Tibial nerve (tissue), 4 donors: ENCODE measurements around the gene ADAMTS12. TPM values are rescaled to one million over a fixed set of nuclear protein-coding genes. Genes with fewer than 3 reads are reported as not detected.

ENCODE experiments used
- DNase-seq, 2 donors: peaks; one replicate each; pipeline ENCODE4 v3.0.0-alpha.2; 2019; ENCODE audit warnings: low spot score in 2 of 2
- H3K27ac ChIP-seq, 4 donors: fragments of 200-600 bp; sonication (generic) in 3 of 4; one replicate each; pipeline ENCODE4 v1.5.1; 2017 to 2019; ENCODE audit warnings: mild to moderate bottlenecking in 1 of 4
- H3K27me3 ChIP-seq, 2 donors: fragments of 200-600 bp; sonication (generic) in 1 of 2; one replicate each; pipeline versions ENCODE4 v1.5.1 to v1.6.0; 2017 to 2019
- H3K36me3 ChIP-seq, 3 donors: fragments of 200-600 bp; sonication (generic); one replicate each; pipeline ENCODE4 v1.5.1; 2018 to 2019
- H3K4me1 ChIP-seq, 4 donors: fragments of 200-600 bp; sonication (generic) in 3 of 4; one replicate each; pipeline ENCODE4 v1.5.1; 2017 to 2019
- H3K4me3 ChIP-seq, 4 donors: fragments of 200-600 bp; sonication (generic) in 3 of 4; one replicate each; pipeline ENCODE4 v1.5.1; 2017 to 2019; ENCODE audit warnings: mild to moderate bottlenecking in 1 of 4, moderate library complexity in 1 of 4
- H3K9me3 ChIP-seq, 4 donors: fragments of 200-600 bp; sonication (generic) in 3 of 4; one replicate each; pipeline ENCODE4 v1.5.1; 2017 to 2019
- EP300 ChIP-seq, 2 donors: sonication (generic); formaldehyde crosslinking; IDR thresholded peaks; one replicate each; pipeline ENCODE4 v1.6.1; 2017; ENCODE audit warnings: antibody characterized with exemption in 2 of 2, mild to moderate bottlenecking in 1 of 2
- POLR2A ChIP-seq, 2 donors: fragments of 450-650 bp; IDR thresholded peaks; one replicate each; pipeline ENCODE4 v1.6.1; 2017; ENCODE audit warnings: antibody characterized with exemption in 2 of 2, mild to moderate bottlenecking in 2 of 2, moderate library complexity in 2 of 2
- WGBS, 2 donors: methylation state at CpG; one replicate each; pipeline ENCODE4 v1.1.5; 2018; 5-methylcytosine and 5-hydroxymethylcytosine counted together
- total RNA-seq, 4 donors: library from RNA; depleted of rRNA; stranded (reverse); fragments of >200 nt; gene quantifications; one replicate each; pipeline ENCODE4 v1.1.0, GENCODE V29; 2016
- TF ChIP-seq, protein P1 (sequence below), 5 experiments: fragments of 200-600 bp in 3 of 5; fragments of 450-650 bp in 2 of 5; sonication (generic) in 3 of 5; IDR thresholded peaks; one replicate each; pipeline ENCODE4 v1.5.1; 2016 to 2019; ENCODE audit warnings: antibody characterized with exemption in 5 of 5, mild to moderate bottlenecking in 3 of 5, moderate library complexity in 2 of 5

Gene ADAMTS12
- total RNA-seq, 4 donors from 2014 or later, result 7.1 to 10.4 (median 9.7) TPM

- TF ChIP-seq, protein P1, sequence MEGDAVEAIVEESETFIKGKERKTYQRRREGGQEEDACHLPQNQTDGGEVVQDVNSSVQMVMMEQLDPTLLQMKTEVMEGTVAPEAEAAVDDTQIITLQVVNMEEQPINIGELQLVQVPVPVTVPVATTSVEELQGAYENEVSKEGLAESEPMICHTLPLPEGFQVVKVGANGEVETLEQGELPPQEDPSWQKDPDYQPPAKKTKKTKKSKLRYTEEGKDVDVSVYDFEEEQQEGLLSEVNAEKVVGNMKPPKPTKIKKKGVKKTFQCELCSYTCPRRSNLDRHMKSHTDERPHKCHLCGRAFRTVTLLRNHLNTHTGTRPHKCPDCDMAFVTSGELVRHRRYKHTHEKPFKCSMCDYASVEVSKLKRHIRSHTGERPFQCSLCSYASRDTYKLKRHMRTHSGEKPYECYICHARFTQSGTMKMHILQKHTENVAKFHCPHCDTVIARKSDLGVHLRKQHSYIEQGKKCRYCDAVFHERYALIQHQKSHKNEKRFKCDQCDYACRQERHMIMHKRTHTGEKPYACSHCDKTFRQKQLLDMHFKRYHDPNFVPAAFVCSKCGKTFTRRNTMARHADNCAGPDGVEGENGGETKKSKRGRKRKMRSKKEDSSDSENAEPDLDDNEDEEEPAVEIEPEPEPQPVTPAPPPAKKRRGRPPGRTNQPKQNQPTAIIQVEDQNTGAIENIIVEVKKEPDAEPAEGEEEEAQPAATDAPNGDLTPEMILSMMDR (IDR thresholded peaks at IDR 0.05), result no peak
- TF ChIP-seq POLR2A (IDR thresholded peaks at IDR 0.05) (no peak), EP300 (IDR thresholded peaks at IDR 0.05) (no peak)
- Histone ChIP-seq H3K27ac (no peak overlapping the region), H3K36me3 (no peaks in the 10 kb centered on the region), H3K27me3 (no peaks in the 10 kb centered on the region), H3K9me3 (peaks cover 0 to 3% (median 0%) of the 10 kb centered on the region in 4 donors), H3K4me1 (peaks cover 0 to 4% (median 0%) of the 10 kb centered on the region in 4 donors), H3K4me3 (no peak overlapping the region)
- 60 to 64% methylated on average over 1 of the region's 1 CpG for WGBS, 2 donors
- DNase-seq, result no peak
Observed at GRCh38 chr5:33715661-33716060, 176.1 kb downstream of the ADAMTS12 start.

- peaks cover 0 to 3% (median 0%) of the 10 kb centered on the region in 4 donors for H3K9me3 ChIP-seq
- peak overlapping the region in 1 of 4 donors; percentile 21 for H3K27ac ChIP-seq
- no peak for DNase-seq
- no peaks in the 10 kb centered on the region for H3K27me3 ChIP-seq
- TF ChIP-seq, protein P1 (IDR thresholded peaks at IDR 0.05), result no peak
- TF ChIP-seq EP300 (IDR thresholded peaks at IDR 0.05), result peak in 1 of 2 donors; percentile 17
- no peaks in the 10 kb centered on the region for H3K36me3 ChIP-seq
- 51 to 53% methylated on average over 2 of the region's 2 CpGs for WGBS, 2 donors
- peaks cover 0 to 4% (median 0%) of the 10 kb centered on the region in 4 donors for H3K4me1 ChIP-seq
- no peak overlapping the region for H3K4me3 ChIP-seq
Observed at GRCh38 chr5:33713136-33713765, 178.5 kb downstream of the ADAMTS12 start.

- no peaks in the 10 kb centered on the region for H3K27me3 ChIP-seq
- H3K4me3 ChIP-seq, result no peak overlapping the region
- peaks cover 0 to 4% (median 0%) of the 10 kb centered on the region in 4 donors for H3K9me3 ChIP-seq
- no peak for DNase-seq
- H3K4me1 ChIP-seq, result peaks cover 0 to 4% (median 0%) of the 10 kb centered on the region in 4 donors
- TF ChIP-seq EP300 (IDR thresholded peaks at IDR 0.05) (no peak), POLR2A (IDR thresholded peaks at IDR 0.05) (no peak)
- TF ChIP-seq, protein P1 (IDR thresholded peaks at IDR 0.05), result no peak
- H3K27ac ChIP-seq, result peak overlapping the region in 1 of 4 donors; percentile 21
- H3K36me3 ChIP-seq, result no peaks in the 10 kb centered on the region
Observed at GRCh38 chr5:33712664-33713063, 179.1 kb downstream of the ADAMTS12 start.

DNA sequence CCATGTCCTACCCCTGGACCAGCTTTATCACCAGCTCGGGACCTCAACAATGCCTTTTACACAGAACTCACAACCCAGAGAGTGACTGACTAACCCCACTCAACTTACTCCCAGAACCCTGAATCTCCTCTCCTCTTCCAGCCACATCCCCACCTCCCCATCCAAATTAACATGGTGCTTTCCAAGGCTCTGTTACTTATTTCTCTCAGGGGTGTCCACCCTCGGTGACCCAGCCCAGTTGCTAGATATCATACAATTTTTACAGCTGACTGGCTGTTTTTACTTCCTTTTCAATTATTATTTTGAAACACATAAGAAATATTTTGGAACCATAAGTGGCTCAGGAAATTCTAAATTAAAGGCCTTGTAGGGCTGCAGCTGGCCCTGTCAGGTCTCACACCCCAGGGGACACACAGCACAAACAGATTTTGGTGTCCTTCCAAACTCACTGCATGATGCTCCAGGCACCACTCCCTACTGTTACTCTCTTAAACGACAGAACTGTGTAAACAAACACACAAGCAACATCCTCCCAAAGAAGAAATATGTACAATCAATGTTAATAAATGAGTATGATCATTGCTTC lies 180.6 kb downstream of the ADAMTS12 start:
- 57 to 59% methylated on average over 3 of the region's 3 CpGs for WGBS, 2 donors
- H3K27me3 ChIP-seq, result no peaks in the 10 kb centered on the region
- H3K4me1 ChIP-seq, result peaks cover 0 to 4% (median 0%) of the 10 kb centered on the region in 4 donors
- no peaks in the 10 kb centered on the region for H3K36me3 ChIP-seq
- peaks cover 0 to 10% (median 0%) of the 10 kb centered on the region in 4 donors for H3K9me3 ChIP-seq
- TF ChIP-seq EP300 (IDR thresholded peaks at IDR 0.05), result no peak
- TF ChIP-seq, protein P1 (IDR thresholded peaks at IDR 0.05), result no peak
- no peak for TF ChIP-seq POLR2A (IDR thresholded peaks at IDR 0.05)
- H3K27ac ChIP-seq, result no peak overlapping the region
- no peak overlapping the region for H3K4me3 ChIP-seq
- no peak for DNase-seq

DNA sequence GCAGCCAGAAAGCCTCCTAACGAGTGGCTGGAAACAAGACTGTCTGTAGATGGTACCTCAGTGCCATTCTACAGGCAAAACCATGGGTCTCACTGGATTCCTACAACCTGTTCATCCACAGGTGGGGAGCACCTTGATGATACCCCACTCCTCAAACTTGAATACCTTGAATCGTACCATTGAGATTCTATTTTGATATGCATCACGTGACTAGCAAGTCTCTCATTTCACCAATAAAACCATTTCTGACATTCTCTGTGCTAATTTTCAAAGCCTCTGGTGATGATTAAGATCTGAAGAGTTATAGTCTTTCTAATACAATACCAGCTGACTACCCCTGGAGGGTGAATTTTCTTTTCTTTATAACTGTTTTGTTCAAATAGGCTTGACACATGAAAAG lies 188.9 kb downstream of the ADAMTS12 start:
- WGBS, 2 donors, result 89 to 91% methylated on average over 3 of the region's 3 CpGs
- H3K9me3 ChIP-seq, result peaks cover 0 to 8% (median 0%) of the 10 kb centered on the region in 4 donors
- H3K27ac ChIP-seq, result no peak overlapping the region
- TF ChIP-seq EP300 (IDR thresholded peaks at IDR 0.05) (no peak), POLR2A (IDR thresholded peaks at IDR 0.05) (no peak)
- TF ChIP-seq, protein P1 (IDR thresholded peaks at IDR 0.05), result no peak
- DNase-seq, result no peak
- H3K4me3 ChIP-seq, result no peak overlapping the region
- no peaks in the 10 kb centered on the region for H3K27me3 ChIP-seq
- no peaks in the 10 kb centered on the region for H3K36me3 ChIP-seq
- no peaks in the 10 kb centered on the region for H3K4me1 ChIP-seq
